Bronchial epithelial cell (primary cell): ENCODE results near the gene GJA3. TPM values are rescaled to one million over a fixed set of nuclear protein-coding genes. Genes with fewer than 3 reads are reported as not detected.

Experiments used
- DNase-seq: peaks from one replicate; pipeline ENCODE4 v3.0.0-alpha.2; 2010; ENCODE audit warnings: low read depth
- FAIRE-seq: peaks from 2 replicates; lab custom pipeline; 2011; peaks lifted over from hg19 to GRCh38; lab: Jason Lieb, UNC
- H3K27me3 ChIP-seq: 2 replicates; pipeline ENCODE4 v1.5.1; 2011; ENCODE audit warnings: low read length; ENCODE audit not compliant: control insufficient read depth, insufficient read depth
- H3K36me3 ChIP-seq: 2 replicates; pipeline ENCODE4 v1.5.1; 2011; ENCODE audit warnings: low read length; ENCODE audit not compliant: control insufficient read depth, insufficient read depth
- H3K4me3 ChIP-seq: 2 replicates; pipeline ENCODE4 v1.5.1; 2011; ENCODE audit warnings: mild to moderate bottlenecking, low read depth, low read length, control low read depth
- total RNA-seq: library from RNA; depleted of rRNA; stranded (reverse); fragments of >200 nt; gene quantifications from 2 replicates; pipeline ENCODE4 v1.2.1, GENCODE V29; 2014
- TF ChIP-seq, protein P1 (sequence below): IDR thresholded peaks from 2 replicates; pipeline ENCODE4 v1.5.1; 2011; ENCODE audit warnings: mild to moderate bottlenecking, moderate library complexity, low read length, control low read depth, inconsistent platforms; ENCODE audit not compliant: insufficient read depth, severe bottlenecking

GJA3 gene
- total RNA-seq, 1 donor from 2014 or later = 0.26 TPM

DNA sequence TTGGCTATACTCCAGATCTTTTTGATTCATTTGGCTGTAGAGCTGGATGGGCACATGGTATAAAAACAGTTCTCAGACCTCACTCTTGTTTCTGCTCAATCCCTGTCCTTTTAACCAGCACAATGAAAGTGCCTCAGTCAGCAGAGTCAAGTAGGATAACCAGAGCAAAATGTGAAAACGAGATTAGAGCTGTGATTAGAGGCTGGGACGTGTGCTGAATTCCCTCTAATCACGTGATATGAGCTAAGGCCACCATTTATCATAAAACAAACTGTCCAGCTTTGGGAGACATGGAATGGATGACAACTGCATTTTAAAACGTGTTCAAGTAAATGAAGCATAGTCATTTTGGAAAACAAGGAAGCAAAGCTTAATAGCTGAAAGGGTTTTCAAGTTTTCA is 54.1 kb downstream of the GJA3 start:
- peaks cover 2% of the 10 kb centered on the region for H3K27me3 ChIP-seq
- DNase-seq = no peak
- H3K4me3 ChIP-seq = no peak overlapping the region
- no peaks in the 10 kb centered on the region for H3K36me3 ChIP-seq
- no peak for FAIRE-seq
- TF ChIP-seq, protein P1, sequence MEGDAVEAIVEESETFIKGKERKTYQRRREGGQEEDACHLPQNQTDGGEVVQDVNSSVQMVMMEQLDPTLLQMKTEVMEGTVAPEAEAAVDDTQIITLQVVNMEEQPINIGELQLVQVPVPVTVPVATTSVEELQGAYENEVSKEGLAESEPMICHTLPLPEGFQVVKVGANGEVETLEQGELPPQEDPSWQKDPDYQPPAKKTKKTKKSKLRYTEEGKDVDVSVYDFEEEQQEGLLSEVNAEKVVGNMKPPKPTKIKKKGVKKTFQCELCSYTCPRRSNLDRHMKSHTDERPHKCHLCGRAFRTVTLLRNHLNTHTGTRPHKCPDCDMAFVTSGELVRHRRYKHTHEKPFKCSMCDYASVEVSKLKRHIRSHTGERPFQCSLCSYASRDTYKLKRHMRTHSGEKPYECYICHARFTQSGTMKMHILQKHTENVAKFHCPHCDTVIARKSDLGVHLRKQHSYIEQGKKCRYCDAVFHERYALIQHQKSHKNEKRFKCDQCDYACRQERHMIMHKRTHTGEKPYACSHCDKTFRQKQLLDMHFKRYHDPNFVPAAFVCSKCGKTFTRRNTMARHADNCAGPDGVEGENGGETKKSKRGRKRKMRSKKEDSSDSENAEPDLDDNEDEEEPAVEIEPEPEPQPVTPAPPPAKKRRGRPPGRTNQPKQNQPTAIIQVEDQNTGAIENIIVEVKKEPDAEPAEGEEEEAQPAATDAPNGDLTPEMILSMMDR = no peak

DNA sequence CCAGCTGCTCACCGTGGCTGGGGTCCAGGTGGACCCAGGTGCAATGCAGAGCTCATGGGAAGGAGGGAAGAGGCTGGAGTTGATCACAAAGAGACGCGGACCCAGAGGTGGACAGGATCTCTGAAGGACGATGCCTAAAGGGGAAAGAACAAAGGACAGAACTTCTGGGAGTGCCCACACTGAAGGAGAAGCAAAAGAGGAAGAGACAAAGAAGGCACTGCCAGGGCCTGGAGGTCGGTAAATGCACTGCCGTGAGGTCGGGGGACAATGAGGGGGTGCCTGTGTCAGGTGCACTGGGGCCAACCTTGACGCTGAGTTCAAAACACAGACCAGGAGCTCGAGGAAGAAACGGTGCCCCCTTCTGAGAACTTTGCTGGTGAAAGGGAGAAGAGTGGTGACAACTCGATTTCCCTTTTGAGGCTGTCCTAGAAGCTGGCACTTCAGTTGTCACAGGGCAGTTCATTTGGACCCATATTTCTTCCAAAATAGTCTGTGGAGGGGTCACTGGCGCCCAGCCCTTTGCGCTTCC is 55.6 kb downstream of the GJA3 start:
- H3K36me3 ChIP-seq = no peaks in the 10 kb centered on the region
- FAIRE-seq = peak; percentile 36
- no peak overlapping the region for H3K4me3 ChIP-seq
- TF ChIP-seq, protein P1 = no peak
- DNase-seq = no peak
- peaks cover 2% of the 10 kb centered on the region for H3K27me3 ChIP-seq

DNA sequence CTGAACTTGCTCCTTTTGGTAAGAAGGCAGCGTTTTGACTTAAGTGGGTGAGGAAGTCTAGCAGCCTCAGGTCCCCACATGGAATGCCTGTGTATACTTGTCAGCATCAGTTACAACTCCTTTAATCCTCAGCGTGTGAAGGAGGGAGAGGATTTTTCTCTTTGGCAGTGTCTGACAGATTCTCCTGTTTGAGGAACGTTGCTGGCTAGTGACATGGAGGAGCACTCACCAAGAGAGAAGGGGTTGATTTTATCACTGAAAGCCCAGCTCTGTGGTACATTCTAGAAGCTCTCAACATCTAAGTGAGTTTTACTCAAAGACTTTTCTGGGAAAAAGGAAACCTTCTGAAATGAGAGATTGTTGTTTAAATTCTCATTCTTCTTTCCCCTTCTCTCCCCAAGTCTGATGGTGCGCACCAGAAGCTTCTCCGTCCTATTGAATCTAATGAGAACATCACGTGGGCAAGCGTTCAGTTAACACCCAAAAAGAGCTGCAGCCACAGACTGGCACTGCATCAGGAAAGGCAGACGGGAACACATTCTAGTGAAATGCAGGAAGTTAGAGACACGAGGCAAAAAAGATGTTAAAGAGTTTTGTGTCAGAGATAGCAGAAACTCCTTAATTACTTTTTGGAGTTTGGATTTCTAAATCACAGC is 58.2 kb downstream of the GJA3 start:
- TF ChIP-seq, protein P1 = no peak
- DNase-seq (no peak), FAIRE-seq (no peak)
- Histone ChIP-seq H3K4me3 (no peak overlapping the region), H3K27me3 (peaks cover 2% of the 10 kb centered on the region), H3K36me3 (no peaks in the 10 kb centered on the region)

DNA sequence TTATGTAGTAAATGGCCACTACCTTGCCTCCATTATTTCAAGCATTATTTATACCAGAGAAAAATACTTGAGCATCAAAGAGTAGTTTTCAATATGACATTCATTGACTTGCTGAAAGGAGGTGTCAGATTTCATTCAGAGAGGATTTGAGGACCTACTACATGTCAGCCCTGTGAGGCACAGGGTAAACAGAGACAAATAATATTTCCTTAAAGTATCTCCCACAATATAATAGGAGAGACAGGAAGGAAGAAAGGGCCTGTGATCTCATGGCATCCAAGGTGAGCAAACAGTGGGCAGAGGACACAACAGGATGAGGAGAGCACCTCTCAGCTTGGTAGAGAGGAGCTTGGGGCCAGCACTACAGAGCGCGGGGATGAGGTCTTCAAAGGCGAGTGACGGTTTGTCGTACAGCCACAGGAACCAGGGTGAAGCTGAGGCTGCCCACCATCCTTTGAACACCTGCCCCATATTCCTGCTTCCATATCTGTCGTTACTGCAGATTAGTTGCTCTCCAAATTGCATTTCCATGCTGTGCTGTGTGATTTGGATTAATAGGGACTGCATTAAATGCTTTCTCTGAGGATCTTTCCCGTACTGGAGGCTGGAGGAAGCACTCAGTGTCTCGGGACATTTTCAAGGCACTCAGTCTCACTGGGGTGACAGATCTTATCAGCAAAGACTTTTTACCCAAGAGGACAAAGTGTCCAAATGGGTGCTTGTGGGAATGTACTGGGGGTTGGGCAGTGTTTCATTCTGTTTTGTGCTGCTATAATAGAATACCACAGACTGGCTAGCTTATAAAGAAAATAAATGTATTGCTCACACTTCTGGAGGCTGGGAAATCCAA is 59.2 kb downstream of the GJA3 start:
- Histone ChIP-seq H3K27me3 (peaks cover 2% of the 10 kb centered on the region), H3K4me3 (no peak overlapping the region), H3K36me3 (no peaks in the 10 kb centered on the region)
- TF ChIP-seq, protein P1 = no peak
- FAIRE-seq (no peak), DNase-seq (peak; percentile 47)

DNA sequence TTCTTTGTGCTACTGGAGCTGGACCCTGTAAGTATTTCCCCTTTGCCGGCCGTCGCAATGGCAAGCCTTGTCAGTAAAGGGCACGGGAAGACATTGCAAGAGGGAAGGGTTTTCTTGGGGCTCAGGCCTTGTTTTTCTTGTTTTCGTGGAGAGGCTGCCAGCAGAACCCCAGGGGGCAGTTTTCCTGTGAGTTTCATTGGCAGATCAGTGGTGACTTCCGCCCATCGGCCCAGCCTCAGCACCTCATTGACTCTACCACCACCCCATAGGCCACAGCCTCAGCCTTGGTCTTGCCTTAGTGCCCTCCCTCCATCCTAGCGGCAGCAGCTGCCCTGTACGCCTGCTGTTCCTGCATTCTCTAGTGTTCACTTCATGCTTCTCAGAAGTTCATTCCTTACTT is 61.5 kb downstream of the GJA3 start:
- TF ChIP-seq, protein P1 = no peak
- FAIRE-seq (no peak), DNase-seq (no peak)
- Histone ChIP-seq H3K4me3 (no peak overlapping the region), H3K27me3 (no peaks in the 10 kb centered on the region), H3K36me3 (no peaks in the 10 kb centered on the region)
